HG03025 (cell line): ENCODE results near the gene AKTIP.
"Not testable (repeated sequence)": the region's sequence is repeated elsewhere in the genome, so short reads cannot be mapped to it uniquely, and the experiment has no call there.

Experiments used
- ATAC-seq: cut with Tn5 transposase; IDR thresholded peaks from one replicate; pipeline ENCODE4 v1.9.1; 2021; ENCODE audit warnings: mild to moderate bottlenecking, moderate library complexity; ENCODE audit not compliant: unreplicated experiment, low FRiP score

AKTIP gene

GRCh38 chr16:53502331-53503269 lies at the start of gene AKTIP:
Gene AKTIP (minus strand): TSS chr16:53503209. CDS start chr16:53500259, 2,950 bp downstream.
- ATAC-seq, result peak; percentile 23

DNA sequence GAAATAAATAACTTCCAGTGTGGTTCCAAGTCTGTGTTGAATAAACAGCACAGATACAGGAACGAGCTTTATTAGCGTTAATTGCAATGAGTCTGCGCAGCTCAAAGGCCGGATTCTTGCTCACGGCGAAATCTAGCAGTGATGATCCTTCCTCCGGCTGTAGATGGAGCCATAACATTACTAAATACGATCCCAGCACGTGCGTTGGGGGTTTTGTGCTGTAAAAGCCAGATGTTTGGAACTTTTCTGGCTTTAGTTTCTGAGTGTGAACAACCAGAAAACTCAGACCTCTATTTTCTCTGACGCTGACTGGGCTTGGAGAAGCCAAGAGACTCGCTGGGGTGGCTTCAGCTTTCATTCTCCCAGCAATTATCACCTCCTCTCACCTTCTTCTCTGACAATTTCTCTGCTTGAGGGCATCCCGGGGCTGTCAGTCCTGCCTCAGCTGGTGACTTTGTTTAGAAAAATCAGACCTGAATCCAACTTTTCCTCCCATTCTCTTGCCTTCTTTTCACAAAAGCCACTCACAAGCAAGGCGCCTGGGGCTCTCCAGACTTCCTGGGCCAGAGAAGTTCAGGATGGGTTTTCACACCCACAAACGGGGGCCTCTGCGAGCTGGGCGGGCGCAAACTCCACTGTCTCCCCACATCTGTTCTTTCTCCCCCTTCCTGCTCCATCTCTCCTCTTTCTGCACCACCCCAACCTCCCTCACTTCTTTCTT lies 47.1 kb upstream of the AKTIP start:
- peak; percentile 74 for ATAC-seq

DNA sequence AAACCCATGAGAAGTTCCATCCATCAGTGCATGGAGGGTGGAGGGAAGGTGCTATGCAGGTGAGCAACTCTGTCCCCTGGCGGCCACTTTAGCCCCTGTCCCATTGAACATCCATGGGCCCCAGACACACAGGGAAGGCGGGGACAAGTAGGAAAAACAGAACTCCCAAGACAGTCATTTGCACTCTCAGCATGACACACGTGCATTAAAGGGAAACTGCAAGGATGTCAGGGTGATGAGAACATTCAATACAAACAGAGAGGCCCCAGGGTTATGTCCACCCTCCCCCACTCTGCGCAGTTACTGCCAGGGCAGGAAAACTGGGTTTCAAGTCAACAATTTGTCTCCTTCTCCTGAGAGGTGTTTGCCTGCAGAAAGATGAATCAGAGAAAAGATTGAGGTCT lies 44.0 kb upstream of the AKTIP start:
- no peak for ATAC-seq

DNA sequence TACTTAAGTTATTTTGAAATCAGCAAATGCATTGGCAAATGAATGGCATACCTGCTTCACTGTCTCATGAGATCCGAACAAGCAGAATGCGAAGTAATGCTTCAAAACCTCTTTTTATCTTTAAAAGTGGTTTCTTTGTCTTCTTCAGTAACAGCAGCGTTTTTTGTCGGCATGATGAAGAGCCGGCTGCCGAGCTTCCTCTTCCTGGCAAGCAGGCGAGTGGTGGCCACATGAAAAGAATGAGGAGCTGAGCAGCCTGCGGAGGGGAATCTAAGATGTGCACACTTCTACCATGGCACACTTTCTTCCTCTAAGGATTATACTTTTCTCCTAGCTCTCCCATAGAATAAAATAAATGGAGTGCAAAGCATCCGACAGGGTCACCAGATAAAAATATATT lies 42.4 kb upstream of the AKTIP start:
- ATAC-seq, result no peak

- no peak for ATAC-seq
Measured at GRCh38 chr16:53542283-53542682, 39.3 kb upstream of the AKTIP start.

GRCh38 chr16:53541326-53541725 lies 38.3 kb upstream of the AKTIP start:
- no peak for ATAC-seq

GRCh38 chr16:53539759-53540718 lies 37.0 kb upstream of the AKTIP start:
- not testable (repeated sequence) for ATAC-seq

DNA sequence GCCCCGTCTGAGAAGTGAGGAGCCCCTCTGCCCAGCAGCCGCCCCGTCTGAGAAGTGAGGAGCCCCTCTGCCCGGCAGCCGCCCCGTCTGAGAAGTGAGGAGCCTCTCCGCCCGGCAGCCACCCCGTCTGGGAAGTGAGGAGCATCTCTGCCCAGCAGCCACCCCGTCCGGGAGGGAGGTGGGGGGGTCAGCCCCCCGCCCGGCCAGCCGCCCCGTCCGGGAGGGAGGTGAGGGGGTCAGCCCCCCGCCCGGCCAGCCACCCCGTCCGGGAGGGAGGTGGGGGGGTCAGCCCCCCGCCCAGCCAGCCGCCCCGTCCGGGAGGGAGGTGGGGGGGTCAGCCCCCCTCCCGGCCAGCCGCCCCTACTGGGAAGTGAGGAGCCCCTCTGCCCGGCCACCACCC lies 36.3 kb upstream of the AKTIP start:
- ATAC-seq, result not testable (repeated sequence)

GRCh38 chr16:53537626-53538025 lies 34.6 kb upstream of the AKTIP start:
- no peak for ATAC-seq

- ATAC-seq, result no peak
Measured at GRCh38 chr16:53534206-53534605, 31.2 kb upstream of the AKTIP start.

- ATAC-seq, result no peak
Measured at GRCh38 chr16:53530741-53531140, 27.7 kb upstream of the AKTIP start.

DNA sequence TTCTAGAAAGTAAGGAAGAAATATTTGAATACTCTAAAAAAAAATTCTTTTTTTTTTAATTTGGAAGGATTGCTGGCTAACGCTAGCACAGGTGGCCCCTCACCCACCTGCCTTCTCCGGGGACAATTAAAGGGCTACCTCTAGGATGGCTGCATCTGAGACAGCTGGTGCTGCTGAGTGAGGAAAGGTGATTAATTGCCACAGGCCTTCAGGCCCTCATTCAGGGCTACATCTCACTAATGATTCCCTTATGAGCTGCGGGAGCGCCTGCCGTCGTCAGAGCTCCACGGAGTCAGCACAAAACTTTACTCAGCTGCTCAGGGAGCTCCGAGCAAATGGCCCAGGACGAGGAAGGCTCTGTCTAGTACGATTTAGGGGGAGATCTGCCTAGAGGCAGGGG lies 27.0 kb upstream of the AKTIP start:
- no peak for ATAC-seq

DNA sequence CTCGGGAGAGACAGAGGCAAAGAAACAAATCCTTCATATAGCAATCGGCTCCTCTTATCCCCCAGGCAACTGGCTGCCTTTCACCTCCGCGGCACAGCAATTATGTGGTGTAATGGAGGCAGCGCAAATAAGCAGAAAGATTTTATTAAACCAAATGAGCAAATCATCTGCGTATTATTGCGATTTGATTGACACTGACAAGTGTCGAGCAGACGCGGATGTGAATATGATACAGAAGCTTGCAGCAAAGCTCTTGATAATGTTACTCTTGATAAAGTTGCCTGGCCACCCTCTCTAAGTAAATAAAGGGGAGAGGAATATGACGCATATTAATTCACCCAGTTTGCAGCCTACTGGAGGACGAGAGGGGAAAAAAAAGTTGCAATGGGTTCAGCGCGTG lies 26.5 kb upstream of the AKTIP start:
- no peak for ATAC-seq

- no peak for ATAC-seq
Measured at GRCh38 chr16:53528797-53529196, 25.8 kb upstream of the AKTIP start.

DNA sequence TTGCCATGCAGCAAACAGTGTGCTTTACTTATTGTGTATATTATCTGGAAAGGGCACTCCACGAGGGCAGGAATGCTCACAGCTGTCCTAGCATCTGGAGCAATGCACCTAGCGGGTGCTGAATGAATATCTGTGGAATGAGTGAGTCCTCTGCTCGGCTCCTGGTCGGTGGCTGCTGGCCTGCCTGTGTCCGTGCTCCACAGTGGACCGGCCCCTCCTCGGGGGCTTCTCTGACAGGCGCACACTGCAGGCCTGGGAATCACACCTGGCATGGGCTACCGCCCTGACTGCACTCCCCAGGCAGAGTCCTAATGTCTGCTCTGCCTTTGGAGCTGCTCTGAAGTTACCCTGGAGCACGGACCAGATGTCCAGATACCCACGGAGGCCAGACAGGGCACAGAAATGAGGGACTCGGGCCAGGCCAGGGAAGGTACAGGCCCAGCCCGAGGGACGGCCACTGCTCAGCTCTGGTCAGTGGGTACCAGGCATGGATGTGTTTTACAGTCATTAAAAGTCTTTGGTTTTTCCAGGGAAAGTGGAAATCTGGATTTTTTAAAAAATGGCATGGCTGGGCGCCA lies 21.1 kb upstream of the AKTIP start:
- ATAC-seq, result no peak

GRCh38 chr16:53523126-53523804 lies 20.3 kb upstream of the AKTIP start:
- no peak for ATAC-seq

- ATAC-seq, result no peak
Measured at GRCh38 chr16:53519417-53520091, 16.5 kb upstream of the AKTIP start.

DNA sequence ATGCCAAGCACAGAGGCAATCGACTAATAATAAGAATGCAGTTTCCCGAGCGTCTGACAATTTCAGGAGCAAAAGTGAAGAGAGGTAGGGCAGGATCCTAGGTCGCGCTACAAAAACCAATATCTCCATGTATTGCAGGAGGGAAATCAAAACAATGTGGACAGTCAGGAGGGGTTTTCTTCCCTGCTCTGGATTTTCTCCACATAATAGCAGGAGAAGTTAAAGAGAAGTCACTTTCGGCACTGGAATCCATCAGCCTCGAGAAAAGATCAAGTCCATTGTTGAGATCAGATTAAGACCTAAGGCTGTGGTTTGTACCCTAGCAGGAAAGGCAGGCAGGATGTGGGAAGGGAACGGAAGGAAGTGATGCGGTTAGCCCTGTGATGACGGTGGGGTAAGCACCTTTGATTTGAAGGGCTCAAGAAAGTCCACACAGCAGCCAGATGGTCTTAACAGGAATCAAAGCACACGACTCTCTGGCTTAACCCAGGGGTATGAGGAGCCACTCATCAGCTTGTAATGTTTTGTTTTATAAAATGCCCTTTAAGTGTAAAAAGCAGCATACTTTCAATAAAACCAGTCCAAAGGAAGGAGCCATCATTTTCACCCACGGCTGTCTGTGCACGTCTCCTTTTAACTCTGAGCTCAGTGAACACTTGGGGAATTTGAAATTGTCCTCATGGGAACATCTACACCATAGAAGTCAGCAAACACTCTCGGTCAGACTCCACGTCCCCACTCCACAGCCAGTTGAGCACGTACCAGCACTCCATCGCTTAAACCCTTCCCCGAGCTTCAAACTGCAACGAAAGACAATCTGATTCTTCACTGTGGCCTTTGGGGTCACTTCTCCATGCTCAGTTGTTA lies 15.8 kb upstream of the AKTIP start:
- peak; percentile 97 for ATAC-seq
